ENCODE results near the gene TRIP12.
"Not testable (repeated sequence)": the region's sequence is repeated elsewhere in the genome, so short reads cannot be mapped to it uniquely, and the experiment has no call there.

Gene TRIP12

DNA sequence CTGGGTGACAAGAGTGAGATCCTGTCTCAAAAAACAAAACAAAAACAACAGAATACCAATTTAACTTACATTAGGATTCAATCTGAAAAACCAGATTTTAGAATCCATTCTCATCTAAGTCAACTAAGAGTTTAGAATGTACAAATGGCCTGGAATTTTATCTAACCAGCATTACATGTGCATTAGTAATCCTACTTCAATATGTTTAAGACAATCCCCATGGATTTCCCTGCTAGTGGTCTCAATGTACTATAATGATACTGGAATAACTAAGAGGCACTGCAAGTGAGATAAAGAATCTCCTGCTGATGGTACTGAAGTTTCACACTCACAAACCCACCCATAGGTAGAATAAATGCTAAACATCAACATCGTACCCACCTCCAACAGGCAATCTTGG, 153.6 kb downstream of the TRIP12 start:
- Histone ChIP-seq H3K4me2 (ENCODE audit: low read depth, low read length, poor library complexity, severe bottlenecking) (no peak overlapping the region), H3K27ac (ENCODE audit: low read depth, low read length) (no peak overlapping the region), H3F3A (ENCODE audit: insufficient read depth) (no peaks in the 10 kb centered on the region), H4K20me1 (ENCODE audit: low read depth, low read length) (no peaks in the 10 kb centered on the region), H3K27me3 (ENCODE audit: low read length) (no peaks in the 10 kb centered on the region), H3K9me3 (ENCODE audit: insufficient read depth, low read length) (no peaks in the 10 kb centered on the region), H3K9me2 (replicated peaks; ENCODE audit: insufficient read depth, low read length) (no peaks in the 10 kb centered on the region), H3K9ac (ENCODE audit: low read length) (no peak overlapping the region), H3K36me3 (ENCODE audit: low read length) (peaks cover 50% of the 10 kb centered on the region), H3K4me3 (ENCODE audit: insufficient read depth, low read length, poor library complexity, severe bottlenecking) (no peak overlapping the region), H3K79me2 (ENCODE audit: insufficient read depth, low read length) (no peaks in the 10 kb centered on the region), H2AFZ (ENCODE audit: low read depth, low read length, severe bottlenecking) (no peak overlapping the region)
- TF ChIP-seq, protein P1, sequence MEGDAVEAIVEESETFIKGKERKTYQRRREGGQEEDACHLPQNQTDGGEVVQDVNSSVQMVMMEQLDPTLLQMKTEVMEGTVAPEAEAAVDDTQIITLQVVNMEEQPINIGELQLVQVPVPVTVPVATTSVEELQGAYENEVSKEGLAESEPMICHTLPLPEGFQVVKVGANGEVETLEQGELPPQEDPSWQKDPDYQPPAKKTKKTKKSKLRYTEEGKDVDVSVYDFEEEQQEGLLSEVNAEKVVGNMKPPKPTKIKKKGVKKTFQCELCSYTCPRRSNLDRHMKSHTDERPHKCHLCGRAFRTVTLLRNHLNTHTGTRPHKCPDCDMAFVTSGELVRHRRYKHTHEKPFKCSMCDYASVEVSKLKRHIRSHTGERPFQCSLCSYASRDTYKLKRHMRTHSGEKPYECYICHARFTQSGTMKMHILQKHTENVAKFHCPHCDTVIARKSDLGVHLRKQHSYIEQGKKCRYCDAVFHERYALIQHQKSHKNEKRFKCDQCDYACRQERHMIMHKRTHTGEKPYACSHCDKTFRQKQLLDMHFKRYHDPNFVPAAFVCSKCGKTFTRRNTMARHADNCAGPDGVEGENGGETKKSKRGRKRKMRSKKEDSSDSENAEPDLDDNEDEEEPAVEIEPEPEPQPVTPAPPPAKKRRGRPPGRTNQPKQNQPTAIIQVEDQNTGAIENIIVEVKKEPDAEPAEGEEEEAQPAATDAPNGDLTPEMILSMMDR (IDR thresholded peaks at IDR 0.05; ENCODE audit: insufficient read depth, low read length, poor library complexity, severe bottlenecking), result no peak
- no peak for TF ChIP-seq EZH2phosphoT487 (conservative IDR thresholded peaks at IDR 0.05; ENCODE audit: low read length)

DNA sequence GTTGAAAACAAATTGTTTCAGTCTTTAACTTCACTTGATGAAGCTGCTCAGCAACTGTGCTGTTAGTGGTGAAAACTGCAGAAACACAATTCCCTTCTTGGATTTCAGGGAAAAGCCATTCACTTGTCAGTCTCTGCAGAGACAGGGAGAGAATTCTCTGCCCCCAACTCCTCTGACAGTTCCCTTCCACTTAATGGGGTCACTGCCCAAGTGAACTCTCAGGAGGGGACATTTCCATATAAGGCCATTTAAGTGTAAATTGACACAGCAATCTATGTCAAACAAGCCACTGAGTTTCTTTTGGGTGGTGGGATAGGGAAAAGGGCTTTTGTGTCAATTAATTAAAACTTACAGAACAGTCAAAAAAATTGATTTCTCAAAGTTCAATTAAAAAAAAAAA, 156.1 kb downstream of the TRIP12 start:
- no peak overlapping the region for H3K4me2 ChIP-seq (ENCODE audit: low read depth, low read length, poor library complexity, severe bottlenecking)
- peaks cover 39% of the 10 kb centered on the region for H3K36me3 ChIP-seq (ENCODE audit: low read length)
- H3K79me2 ChIP-seq (ENCODE audit: insufficient read depth, low read length), result no peaks in the 10 kb centered on the region
- TF ChIP-seq EZH2phosphoT487 (conservative IDR thresholded peaks at IDR 0.05; ENCODE audit: low read length), result no peak
- TF ChIP-seq, protein P1 (IDR thresholded peaks at IDR 0.05; ENCODE audit: insufficient read depth, low read length, poor library complexity, severe bottlenecking), result no peak
- no peak overlapping the region for H3K4me3 ChIP-seq (ENCODE audit: insufficient read depth, low read length, poor library complexity, severe bottlenecking)
- H3K9me3 ChIP-seq (ENCODE audit: insufficient read depth, low read length), result no peaks in the 10 kb centered on the region
- no peaks in the 10 kb centered on the region for H3K9me2 ChIP-seq (replicated peaks; ENCODE audit: insufficient read depth, low read length)
- H3K27me3 ChIP-seq (ENCODE audit: low read length), result no peaks in the 10 kb centered on the region
- H2AFZ ChIP-seq (ENCODE audit: low read depth, low read length, severe bottlenecking), result no peak overlapping the region
- no peak overlapping the region for H3K27ac ChIP-seq (ENCODE audit: low read depth, low read length)
- no peaks in the 10 kb centered on the region for H3F3A ChIP-seq (ENCODE audit: insufficient read depth)
- H3K9ac ChIP-seq (ENCODE audit: low read length), result no peak overlapping the region
- no peaks in the 10 kb centered on the region for H4K20me1 ChIP-seq (ENCODE audit: low read depth, low read length)

DNA sequence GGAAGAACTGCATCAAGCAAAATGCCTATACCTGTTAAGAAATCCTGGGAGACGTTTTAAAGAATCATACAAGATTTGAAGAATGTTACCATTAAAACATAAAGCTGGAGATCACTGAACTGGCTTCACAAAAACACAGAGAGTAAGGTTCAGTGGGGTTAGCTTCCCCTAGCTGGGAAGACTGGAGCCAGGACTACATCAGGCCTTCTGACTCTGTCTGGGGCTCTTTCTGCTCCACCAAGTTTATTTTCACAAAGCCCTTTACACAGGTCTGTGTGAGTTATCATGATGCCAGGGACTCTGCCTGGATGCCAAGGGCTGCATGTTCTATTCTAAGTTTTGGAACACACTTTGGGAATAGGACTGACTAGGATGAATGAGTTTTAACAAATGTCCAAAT, 160.1 kb downstream of the TRIP12 start:
- Histone ChIP-seq H4K20me1 (ENCODE audit: low read depth, low read length) (no peaks in the 10 kb centered on the region), H3K79me2 (ENCODE audit: insufficient read depth, low read length) (no peaks in the 10 kb centered on the region), H3F3A (ENCODE audit: insufficient read depth) (no peaks in the 10 kb centered on the region), H2AFZ (ENCODE audit: low read depth, low read length, severe bottlenecking) (no peak overlapping the region), H3K9ac (ENCODE audit: low read length) (no peak overlapping the region), H3K9me3 (ENCODE audit: insufficient read depth, low read length) (no peaks in the 10 kb centered on the region), H3K4me3 (ENCODE audit: insufficient read depth, low read length, poor library complexity, severe bottlenecking) (no peak overlapping the region), H3K9me2 (replicated peaks; ENCODE audit: insufficient read depth, low read length) (no peaks in the 10 kb centered on the region), H3K27me3 (ENCODE audit: low read length) (no peaks in the 10 kb centered on the region), H3K36me3 (ENCODE audit: low read length) (peaks cover 21% of the 10 kb centered on the region; the same call in 1 of the 2 replicates), H3K27ac (ENCODE audit: low read depth, low read length) (no peak overlapping the region), H3K4me2 (ENCODE audit: low read depth, low read length, poor library complexity, severe bottlenecking) (no peak overlapping the region)
- no peak for TF ChIP-seq EZH2phosphoT487 (conservative IDR thresholded peaks at IDR 0.05; ENCODE audit: low read length)
- TF ChIP-seq, protein P1 (IDR thresholded peaks at IDR 0.05; ENCODE audit: insufficient read depth, low read length, poor library complexity, severe bottlenecking), result no peak

DNA sequence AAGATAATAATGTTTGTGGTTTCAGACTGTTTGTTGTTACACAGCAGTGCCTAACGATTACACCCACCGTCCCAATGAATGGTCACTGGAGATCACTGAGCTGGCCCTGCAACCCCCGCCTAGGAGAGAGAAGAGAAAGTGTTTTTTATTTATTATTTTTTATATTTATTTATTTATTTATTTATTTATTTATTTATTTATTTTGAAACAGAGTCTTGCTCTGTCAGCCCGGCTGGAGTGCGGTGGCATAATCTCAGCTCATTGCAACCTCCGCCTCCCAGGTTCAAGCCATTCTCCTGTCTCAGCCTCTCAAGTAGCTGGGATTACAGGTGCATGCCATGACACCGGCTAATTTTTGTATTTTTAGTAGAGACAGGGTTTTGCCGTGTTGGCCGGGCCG, 164.3 kb downstream of the TRIP12 start:
- not testable (repeated sequence) for H3K4me3 ChIP-seq (ENCODE audit: insufficient read depth, low read length, poor library complexity, severe bottlenecking); H3K27me3 ChIP-seq (ENCODE audit: low read length); H3K27ac ChIP-seq (ENCODE audit: low read depth, low read length); H3K79me2 ChIP-seq (ENCODE audit: insufficient read depth, low read length); H3K9me3 ChIP-seq (ENCODE audit: insufficient read depth, low read length); H3K9ac ChIP-seq (ENCODE audit: low read length); H3K36me3 ChIP-seq (ENCODE audit: low read length); H3K9me2 ChIP-seq (replicated peaks; ENCODE audit: insufficient read depth, low read length); H3F3A ChIP-seq (ENCODE audit: insufficient read depth); H4K20me1 ChIP-seq (ENCODE audit: low read depth, low read length); H3K4me2 ChIP-seq (ENCODE audit: low read depth, low read length, poor library complexity, severe bottlenecking); H2AFZ ChIP-seq (ENCODE audit: low read depth, low read length, severe bottlenecking)
